ENCODE results near the gene TAF10.

Gene TAF10

DNA sequence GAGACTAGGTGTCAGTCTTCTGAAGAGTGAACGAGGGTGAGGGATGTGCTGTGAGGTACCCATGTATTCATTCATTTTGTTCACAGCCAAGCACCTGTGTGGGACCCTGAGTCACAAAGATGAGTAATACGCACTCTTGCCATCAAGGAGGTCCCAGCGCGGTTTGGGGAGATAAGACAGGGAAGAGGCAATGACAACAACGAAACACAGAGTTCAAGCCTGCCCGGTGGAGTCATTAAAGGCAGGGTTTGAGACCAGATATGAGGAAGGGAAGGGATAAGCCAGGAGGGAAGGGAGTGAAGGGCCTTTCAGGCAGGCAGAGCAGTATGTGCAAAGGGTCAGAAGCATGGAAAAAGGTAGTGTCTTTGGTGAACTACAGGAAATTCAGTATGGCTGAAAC is 39.0 kb upstream of the TAF10 start:
- no peak for TF ChIP-seq CTCF (IDR thresholded peaks at IDR 0.05; ENCODE audit: control insufficient read depth, extremely low read depth, insufficient read depth)
- H3K4me3 ChIP-seq (ENCODE audit: low read depth, low read length): no peak overlapping the region
- DNase-seq (ENCODE audit: low read depth): no peak

DNA sequence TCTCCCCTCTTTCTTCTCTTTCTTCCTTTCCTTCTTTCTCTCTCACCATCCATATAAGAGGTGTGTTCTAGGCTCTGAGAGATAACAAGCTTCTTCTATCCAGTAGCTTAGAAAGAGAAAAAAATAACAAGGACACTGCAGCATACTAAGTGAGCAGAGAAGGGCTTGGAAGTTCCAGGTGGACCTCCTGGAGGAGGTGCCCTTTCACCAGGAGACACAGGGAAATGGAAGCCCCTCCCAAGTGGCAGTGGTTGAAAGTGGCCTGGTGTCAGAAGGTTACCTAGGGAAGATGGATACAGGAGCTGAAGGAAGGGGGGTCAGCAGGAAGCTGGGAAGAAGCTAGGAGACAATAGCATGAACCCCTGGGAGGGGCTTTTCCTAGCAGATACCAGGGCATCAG is 38.1 kb upstream of the TAF10 start:
- H3K4me3 ChIP-seq (ENCODE audit: low read depth, low read length): no peak overlapping the region
- no peak for TF ChIP-seq CTCF (IDR thresholded peaks at IDR 0.05; ENCODE audit: control insufficient read depth, extremely low read depth, insufficient read depth)
- DNase-seq (ENCODE audit: low read depth): no peak

DNA sequence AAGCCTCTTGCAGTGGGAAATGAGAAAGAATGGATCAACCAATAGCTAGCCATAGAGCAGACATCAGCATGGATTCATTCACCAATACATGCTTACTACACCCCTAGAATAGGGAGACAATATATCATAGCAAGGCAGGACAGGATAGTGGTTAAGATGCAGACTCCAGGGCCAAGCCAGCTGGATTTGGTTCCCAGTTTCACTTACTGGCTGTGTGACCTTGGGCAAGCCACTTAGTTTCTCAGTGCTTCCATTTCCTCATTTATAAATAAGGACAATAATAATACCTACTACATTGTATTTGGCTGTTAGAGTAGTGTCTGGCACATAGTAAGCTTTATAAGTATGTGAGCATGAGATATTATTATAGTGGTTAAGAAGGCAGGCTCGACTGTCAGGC is 36.5 kb upstream of the TAF10 start:
- no peak for TF ChIP-seq CTCF (IDR thresholded peaks at IDR 0.05; ENCODE audit: control insufficient read depth, extremely low read depth, insufficient read depth)
- DNase-seq (ENCODE audit: low read depth): no peak
- H3K4me3 ChIP-seq (ENCODE audit: low read depth, low read length): no peak overlapping the region

GRCh38 chr11:6647836-6648235 is 35.8 kb upstream of the TAF10 start:
- TF ChIP-seq CTCF (IDR thresholded peaks at IDR 0.05; ENCODE audit: control insufficient read depth, extremely low read depth, insufficient read depth): no peak
- H3K4me3 ChIP-seq (ENCODE audit: low read depth, low read length): no peak overlapping the region
- DNase-seq (ENCODE audit: low read depth): no peak

- no peak for TF ChIP-seq CTCF (IDR thresholded peaks at IDR 0.05; ENCODE audit: control insufficient read depth, extremely low read depth, insufficient read depth)
- DNase-seq (ENCODE audit: low read depth): no peak
- H3K4me3 ChIP-seq (ENCODE audit: low read depth, low read length): no peak overlapping the region
These were observed 35.1 kb upstream of the TAF10 start for GRCh38 chr11:6646918-6647679.

DNA sequence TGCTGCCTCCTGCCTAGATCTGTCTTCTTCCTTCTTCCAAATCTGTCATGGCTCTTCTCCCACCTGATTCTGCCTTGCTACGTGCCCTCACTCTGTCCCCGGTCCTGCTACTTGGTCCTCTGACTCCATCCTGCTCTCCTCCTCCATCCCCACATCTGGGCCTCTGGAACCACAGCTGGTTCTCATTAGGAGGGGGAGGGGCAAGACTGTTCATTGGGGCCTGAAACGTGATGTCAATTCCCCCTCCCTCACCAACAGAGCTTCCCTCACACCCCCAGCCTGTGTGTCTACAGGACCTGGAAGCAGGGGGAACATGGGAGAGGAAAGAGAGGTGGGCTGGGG is 34.5 kb upstream of the TAF10 start:
- TF ChIP-seq CTCF (IDR thresholded peaks at IDR 0.05; ENCODE audit: control insufficient read depth, extremely low read depth, insufficient read depth): no peak
- no peak overlapping the region for H3K4me3 ChIP-seq (ENCODE audit: low read depth, low read length)
- DNase-seq (ENCODE audit: low read depth): no peak

GRCh38 chr11:6646071-6646470 is 34.1 kb upstream of the TAF10 start:
- no peak overlapping the region for H3K4me3 ChIP-seq (ENCODE audit: low read depth, low read length)
- no peak for DNase-seq (ENCODE audit: low read depth)
- no peak for TF ChIP-seq CTCF (IDR thresholded peaks at IDR 0.05; ENCODE audit: control insufficient read depth, extremely low read depth, insufficient read depth)
